Cortex of kidney (tissue), 1 donor: ENCODE measurements around the gene IFNA16.
"Not testable (repeated sequence)": the region's sequence is repeated elsewhere in the genome, so short reads cannot be mapped to it uniquely, and the experiment has no call there.

Experiments
- DNase-seq: peaks from one replicate; lab custom pipeline; 2025; lab: John Stamatoyannopoulos, UW

The IFNA16 gene

DNA sequence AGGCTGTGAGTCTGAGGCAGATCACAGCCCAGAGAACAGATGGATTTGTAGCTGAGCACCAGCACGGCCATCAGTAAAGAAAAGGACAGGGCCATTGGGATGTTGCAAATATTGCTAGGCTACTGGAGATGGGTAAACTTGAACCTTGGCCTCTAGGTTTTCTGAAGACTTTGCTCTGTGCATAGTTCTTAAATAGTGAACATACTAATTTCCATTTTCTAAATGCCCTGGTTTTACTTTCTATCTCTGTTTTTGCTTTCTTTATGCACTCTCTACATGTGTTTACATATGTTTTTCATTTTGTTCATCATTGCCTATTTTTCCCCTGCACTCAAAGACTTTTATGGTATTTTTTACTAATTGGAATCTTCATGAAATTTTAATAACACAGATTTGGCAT, at the start of gene IFNA16:
IFNA16 (minus strand) TSS at position 101 of the 400 bp plus-strand sequence; CDS start at position 95, 6 bp downstream.
- DNase-seq, result not testable (repeated sequence)

DNA sequence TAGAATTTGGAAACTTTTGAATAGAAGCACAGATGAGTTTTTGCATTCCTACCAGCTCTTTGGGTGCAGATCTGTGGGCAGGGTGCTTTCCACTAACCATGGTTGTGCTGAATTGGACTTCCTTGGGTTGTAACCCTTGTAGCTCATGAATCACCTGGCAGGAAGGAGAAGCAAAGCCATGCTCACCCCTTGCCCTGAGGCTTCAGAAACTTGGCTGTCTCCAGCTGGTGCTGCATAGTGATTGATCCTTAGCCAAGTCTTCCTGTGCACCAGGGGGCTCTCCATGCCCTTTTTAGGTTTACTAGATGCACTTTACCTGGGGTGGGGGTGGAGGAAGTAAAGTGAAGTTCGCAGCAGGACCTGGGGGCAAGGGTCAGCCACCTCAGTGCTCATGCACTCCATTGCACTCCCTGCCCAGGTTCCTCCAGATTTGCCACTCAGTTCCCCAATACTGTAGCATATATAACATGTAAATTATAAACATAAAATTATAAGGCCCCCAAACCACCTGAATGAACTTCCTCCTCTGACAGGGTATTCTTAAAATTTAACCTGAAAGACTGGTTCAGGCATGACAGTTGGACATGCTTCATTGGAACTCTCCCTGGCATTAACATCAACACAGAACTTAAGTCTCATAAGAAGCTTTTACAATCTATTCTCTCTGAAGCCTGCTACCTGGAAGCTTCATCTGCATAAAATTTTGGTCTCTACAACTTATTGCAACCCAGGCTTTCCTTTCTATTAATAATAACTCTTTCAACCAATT, 48.5 kb upstream of the IFNA16 start:
- DNase-seq, result no peak

DNA sequence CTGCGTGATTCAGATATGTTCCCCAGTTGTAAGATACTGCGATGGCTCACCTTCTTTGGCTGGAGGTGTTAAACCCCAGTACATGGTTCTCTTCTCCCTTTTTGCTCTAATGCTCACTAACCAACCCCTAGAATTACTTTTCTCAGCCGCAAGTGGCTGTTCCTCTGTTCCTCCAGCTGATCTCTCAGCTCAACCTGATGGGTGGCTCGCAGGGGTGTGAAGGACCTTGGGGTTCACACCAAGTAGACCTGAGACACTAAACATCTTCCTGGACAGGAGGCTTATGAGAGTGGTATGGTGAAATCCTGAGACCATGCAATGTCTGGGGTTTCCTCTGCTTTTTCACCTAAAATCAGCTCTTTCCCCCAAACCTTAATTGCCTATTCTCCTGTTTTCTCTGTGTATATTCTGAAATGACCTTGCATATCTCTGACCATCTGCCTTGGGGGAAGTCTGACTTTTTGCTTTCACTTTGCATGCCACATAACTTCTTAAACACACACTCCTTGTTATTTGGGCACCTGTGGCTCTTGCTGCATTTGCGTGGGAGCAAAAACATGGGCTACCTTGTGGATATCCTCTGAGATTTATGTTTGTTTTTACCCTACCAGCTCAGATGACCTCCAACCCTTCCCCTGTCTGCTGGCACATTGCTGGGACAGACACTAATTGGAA, 38.6 kb upstream of the IFNA16 start:
- DNase-seq, result no peak

DNA sequence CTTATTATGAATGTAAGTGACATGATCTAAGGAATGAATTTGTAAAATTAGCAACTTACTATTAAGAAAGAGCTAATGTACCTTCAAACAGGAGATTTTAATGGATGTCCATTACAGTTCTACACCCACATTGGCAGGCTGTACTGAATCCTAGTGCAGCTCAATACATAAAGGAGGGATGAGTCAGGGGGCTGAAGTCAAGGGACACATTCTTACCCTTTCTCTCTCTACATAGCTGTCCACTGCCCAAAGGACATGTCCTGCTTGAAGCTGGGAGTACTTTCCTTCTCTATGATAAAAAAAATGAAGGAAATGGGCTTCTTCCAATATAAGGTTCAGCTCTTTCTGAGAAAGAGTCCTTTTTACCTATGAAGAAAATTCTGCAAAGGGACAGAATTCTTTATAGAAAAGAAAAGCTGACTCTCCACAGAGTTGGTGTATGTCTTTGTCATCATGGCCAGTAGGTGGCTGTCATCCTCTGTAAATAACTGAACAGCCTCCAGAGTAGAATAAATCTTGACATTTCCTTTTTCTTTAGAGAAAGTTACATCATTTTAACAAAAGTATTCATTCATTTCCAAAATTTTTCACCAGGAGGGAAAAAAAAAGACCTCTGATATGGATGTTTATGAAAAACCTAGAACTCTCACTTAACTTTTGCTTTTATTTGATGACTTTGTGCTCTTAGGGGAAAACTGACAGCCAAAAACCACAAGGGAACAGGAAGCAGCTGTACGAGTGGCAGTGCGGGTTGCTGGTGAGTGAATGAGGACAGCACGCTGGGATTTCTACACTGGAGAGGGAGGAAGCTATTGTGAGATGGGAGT, 35.8 kb upstream of the IFNA16 start:
- DNase-seq, result no peak

DNA sequence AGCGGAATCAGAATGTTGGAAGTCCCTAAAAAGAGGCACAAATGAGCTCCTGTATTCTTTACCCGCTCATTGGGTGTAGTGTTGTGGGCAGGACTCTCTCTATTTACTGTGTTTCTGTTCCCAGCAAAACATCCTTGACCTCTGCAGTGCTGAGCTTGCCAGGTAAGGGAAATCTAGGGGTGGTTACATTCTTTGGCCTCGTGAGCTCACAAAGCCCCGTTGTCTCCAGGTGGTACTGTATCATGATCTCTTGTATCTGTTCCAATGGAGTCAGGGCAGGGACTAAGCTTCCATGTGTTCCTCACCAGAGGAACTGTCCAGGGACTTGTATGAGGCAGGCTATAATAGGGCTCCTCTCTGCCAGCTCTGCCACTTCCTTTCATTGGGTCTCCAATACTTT, 34.5 kb upstream of the IFNA16 start:
- DNase-seq, result no peak

DNA sequence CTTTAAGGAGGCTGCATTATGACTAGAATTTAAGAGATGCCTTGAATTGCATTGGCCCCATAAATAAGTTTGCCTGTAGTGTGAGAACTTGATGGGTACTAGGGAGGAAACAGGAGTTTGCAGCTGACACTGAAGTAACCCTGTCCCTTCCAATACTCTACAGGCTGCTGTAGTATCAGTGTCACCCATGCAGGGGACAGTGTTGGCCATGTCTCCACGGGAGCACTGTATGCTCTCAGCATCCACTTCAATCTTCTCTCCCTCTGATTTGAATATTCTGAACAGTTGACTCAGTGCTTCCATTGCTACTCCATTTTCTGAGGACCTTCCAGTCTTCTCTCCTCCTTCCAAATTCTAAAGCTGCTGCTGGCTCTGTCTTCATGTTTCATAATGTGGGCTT, 34.1 kb upstream of the IFNA16 start:
- DNase-seq, result no peak

DNA sequence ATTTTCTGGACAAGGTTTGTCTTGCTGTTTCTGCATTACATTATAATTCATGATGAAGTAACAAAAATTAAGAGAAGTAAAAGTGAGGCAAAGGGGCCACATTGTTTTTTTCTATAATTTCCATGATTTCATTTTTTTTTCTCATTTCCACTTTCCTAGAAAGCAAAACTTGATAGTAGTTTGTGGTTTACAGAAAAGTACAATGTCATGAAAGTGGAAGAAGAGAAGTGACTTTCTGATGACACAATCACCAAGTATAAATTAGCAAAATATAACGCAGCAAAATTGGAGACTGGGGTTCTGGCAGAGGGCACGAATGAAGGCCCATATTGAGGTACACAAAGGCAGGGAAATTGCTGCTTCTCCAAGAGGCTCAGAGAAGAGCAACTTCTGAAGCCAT, 27.7 kb upstream of the IFNA16 start:
- no peak for DNase-seq

DNA sequence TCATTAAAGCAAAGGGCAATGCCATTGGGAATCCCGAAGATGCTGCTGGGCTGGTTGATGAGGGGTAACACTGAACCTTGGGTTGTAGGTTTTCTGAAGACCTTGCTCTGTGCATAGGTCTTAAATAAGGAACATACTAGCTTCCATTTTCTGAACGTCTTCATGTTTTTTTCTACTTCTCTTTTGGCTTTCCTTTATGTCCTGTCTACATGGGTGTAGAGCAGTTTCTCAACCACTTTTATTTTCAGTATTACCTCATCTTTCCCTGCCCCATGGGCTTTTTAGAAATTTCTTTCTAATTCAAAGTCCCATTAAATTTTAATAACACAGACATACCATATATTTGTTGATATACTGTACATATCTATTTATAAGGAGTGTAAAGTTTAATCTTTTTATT, 22.8 kb upstream of the IFNA16 start, which contains the start of gene IFNA14:
IFNA14 (minus strand) TSS at position 95 of the 400 bp plus-strand sequence; CDS start at position 25, 70 bp downstream.
- no peak for DNase-seq

DNA sequence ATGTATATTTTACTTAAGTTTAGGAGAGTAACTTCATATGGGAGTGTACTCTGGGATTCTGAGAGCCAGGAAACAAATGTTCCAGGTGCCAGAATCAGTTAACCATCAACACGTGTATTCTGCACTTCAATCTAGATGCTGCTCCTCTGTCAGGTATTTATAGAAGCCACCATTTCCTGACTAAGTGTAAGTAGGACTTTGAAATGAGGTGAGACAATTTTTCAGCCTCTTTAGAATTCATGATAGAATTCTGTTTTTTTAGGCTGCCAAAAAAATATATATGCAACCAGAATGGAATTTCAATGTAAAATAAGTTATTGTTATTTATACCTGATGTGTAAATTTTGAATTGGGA, 19.2 kb upstream of the IFNA16 start:
- not testable (repeated sequence) for DNase-seq

DNA sequence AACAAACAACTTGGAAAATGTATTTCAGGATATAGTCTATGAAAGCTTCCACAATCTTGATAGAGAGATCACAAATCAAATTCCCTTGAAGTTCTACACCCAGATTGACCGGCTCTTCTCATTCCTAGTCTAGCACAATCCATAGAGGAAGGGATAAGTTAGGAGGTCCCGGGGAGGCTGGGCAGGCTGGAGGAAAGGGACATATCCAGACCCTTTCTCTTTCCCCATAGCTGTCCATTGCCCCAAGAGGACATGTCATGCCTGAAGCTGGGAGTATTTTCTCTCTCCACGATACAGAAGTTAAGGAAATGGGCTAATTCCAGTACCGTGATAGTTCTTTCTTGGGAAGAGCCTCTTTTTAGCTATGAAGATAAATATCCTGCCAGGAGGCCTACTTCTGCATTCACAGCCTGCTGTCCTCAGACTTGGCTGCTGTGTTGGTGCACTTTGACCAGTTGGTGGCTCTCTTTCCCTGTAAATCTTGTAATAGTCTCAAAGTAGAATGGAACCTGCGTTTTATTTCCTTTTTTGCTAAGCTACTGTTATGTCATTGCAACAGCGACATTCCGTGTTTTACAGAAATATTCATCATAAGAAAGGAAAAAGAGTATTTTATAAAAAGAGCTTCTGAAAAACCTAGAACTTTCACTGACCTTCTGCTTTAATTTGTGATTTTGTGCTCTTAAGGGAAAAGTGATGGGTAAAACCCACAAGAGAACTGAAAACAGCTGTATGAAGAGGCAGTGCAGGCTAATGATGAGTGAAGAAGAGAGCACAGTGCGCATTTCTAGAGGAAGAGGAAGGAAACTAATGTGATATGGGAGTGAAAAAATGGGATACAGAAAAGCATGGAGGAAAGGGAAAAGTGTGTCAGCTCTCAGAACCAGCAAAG, 18.6 kb upstream of the IFNA16 start:
- DNase-seq, result not testable (repeated sequence)

DNA sequence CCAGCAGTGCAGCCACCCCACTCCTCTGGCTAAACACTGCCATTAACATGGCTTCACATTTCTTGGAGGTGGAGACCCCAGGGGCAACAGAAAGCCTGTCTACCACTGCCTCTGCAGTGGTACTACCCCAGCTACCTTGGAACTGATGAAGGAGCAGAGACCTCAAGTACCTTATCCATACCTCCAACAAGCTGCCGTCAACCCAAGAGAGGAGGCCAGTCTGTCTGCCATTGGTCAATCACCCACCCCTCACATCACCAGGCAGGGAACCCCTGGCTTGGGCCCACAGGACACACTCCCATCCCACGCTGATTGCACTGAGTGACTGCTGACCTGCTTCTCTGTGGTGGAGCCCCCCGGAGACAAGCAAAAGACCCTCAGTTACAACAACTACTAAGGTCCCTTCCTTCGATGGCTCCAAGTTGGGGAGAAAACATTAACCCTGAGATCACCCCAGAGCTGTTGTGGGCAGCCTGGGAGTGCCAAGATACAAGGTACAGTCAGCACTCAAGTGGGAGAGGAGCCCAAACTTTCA, 17.1 kb upstream of the IFNA16 start:
- no peak for DNase-seq

DNA sequence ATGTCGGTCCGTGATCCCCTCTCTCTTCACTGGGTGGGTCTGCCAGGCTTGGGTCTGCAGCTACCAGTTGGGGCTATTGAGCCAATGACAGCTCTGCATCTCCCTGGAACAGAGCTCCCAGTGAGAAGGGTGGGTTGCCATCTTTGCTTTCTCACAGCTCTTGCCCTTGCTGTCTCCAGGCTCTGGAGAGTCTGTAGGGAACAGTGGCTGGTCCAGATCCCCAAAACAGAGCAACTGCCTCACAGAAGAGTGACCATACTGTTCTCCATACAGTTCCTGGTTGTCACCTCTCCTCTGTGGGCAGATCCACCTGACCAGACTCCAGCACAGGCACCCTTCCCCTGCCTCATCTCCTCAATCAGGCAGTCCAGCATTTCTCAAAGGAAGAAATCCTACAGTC, 16.1 kb upstream of the IFNA16 start:
- no peak for DNase-seq

DNA sequence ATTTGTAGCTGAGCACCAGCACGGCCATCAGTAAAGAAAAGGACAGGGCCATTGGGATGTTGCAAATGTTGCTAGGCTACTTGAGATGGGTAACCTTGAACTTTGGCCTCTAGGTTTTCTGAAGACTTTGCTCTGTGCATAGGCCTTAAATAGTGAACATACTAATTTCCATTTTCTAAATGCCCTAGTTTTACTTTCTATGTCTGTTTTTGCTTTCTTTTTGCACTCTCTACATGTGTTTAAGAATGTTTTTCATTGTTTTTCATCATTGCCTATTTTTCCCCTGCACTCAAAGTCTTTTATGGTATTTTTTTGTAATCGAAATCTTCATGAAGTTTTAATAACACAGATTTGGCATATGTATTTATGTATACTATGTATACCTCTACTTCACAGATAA, 11.0 kb upstream of the IFNA16 start, which contains the start of gene IFNA17:
IFNA17 (minus strand) TSS at position 101 of the 400 bp plus-strand sequence; CDS start at position 52, 49 bp downstream.
- DNase-seq, result no peak

DNA sequence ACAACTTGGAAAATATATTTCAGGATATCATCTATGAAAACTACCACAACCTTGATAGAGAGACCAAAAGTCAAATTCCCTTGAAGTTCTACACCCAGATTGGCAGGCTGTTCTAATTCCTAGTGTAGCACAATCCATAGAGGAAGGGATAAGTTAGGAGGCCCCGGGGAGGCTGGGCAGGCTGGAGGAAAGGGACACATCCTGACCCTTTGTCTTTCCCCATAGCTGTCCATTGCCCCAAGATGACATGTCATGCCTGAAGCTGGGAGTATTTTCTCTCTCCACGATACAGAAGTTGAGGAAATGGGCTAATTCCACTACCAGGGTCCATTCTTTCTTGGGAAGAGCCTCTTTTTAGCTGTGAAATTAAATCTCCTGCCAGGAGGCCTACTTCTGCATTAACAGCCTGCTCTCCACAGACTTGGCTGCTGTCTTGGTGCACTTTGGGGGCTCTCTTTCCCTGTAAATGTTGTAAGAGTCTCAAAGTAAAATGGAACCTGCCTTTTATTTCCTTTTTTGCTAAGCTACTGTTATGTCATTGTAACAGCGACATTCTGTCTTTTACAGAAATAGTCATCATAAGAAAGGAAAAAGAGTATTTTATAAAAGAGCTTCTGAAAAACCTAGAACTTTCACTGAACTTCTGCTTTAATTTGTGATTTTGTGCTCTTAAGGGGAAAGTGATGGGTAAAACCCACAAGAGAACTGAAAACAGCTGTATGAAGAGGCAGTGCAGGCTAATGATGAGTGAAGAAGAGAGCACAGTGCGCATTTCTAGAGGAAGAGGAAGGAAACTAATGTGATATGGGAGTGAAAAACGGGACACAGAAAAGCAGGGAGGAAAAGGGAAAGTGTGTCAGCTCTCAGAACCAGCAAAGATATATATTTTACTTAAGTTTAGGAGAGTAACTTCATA, 3.4 kb downstream of the IFNA16 start:
- not testable (repeated sequence) for DNase-seq

DNA sequence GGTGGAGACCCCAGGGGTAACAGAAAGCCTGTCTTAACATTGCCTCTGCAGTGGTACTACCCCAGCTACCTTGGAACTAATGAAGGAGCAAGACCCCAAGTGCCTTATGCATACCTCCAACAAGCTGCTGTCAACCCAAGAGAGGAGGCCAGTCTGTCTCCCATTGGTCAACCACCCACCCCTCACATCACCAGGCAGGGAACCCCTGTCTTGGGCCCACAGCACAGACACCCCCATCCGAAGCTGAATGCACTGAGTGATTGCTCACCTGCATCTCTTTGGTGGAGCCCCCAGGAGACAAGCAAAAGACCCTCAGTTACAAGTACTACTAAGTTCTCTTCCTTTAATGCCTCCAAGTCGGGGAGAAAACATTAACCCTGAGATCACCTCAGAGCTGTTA, 5.0 kb downstream of the IFNA16 start:
- not testable (repeated sequence) for DNase-seq

DNA sequence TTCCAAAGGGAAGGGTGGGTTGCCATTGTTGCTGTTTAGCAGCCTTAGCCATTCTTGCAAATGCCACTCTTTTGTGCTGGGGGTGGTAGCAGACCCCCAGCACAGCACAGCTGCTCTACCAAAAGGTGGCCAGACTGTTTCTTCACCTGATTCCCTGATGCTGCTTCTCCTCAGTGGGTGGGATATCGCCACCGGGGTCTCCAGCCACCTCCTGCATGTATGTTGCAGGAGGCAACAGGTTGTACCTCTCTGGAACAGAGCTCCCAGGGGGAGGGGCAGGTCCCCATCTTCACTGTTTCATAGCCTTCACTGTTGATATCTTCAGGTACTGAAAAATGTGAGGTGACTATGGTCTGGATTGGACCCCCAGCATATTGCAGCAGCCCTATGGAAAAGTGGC, 6.3 kb downstream of the IFNA16 start:
- DNase-seq, result not testable (repeated sequence)

DNA sequence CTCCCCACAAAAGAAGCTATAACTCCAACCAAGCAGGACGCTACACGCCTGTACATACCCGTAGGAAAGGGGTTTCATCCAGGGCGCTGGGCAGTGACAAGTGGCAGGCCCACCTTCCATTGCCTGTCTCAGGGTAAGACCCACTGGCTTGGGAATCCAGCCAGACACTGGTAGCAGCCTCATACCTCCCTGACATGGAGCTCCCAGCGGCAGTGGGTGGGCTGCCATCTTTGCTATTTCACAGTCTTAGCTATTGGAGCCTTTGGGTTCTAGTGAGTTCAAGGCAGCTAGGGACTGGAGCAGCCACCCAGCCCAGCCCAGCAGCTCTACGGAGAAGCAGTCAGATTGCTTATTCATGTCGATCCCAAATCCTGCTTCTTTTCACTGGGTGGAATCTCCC, 6.8 kb downstream of the IFNA16 start:
- DNase-seq, result no peak

DNA sequence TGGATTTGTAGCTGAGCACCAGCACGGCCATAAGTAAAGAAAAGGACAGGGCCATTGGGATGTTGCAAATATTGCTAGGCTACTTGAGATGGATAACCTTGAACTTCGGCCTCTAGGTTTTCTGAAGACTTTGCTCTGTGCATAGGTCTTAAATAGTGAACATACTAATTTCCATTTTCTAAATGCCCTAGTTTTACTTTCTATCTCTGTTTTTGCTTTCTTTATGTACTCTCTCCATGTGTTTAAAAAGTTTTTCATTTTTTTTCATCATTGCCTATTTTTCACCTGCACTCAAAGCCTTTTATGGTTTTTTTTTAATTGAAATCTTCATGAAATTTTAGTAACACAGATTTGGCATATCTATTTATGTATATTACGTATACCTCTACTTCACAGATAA, 10.1 kb downstream of the IFNA16 start, which contains the start of gene IFNA10:
IFNA10 (minus strand) TSS at position 101 of the 400 bp plus-strand sequence; CDS start at position 55, 46 bp downstream.
- not testable (repeated sequence) for DNase-seq

DNA sequence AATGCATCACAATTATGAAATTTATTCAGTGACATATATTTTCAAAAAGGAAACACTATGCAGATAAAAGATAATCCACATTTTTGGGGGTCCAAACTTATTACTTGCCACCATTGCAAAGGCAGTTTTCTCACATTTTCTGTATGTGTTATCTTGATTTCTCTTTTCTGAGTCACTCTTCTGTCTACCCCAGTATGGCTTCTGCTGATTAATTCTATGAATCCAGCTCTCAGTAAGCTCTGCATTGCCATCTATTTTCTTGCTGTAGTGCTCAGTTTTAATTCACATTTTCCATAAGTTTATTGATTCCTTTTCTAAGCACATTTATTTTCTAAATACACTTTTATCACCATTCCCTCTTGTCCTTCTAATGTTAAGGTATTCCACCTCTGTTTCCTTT, 11.9 kb downstream of the IFNA16 start:
- DNase-seq, result no peak

DNA sequence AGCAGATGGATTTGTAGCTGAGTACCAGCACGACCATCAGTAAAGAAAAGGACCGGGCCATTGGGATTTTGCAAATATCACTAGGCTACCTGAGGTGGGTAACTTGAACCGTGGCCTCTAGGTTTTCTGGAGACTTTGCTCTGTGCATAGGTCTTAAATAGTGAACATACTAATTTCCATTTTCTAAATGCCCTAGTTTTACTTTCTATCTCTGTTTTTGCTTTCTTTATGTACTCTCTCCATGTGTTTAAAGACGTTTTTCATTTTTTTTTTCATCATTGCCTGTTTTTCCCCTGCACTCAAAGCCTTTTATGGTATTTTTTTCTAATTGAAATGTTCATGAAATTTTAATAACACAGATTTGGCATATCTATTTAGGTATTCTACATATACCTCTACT, 15.0 kb downstream of the IFNA16 start, which contains the start of gene IFNA7:
IFNA7 (minus strand) TSS at position 101 of the 400 bp plus-strand sequence; CDS start at position 61, 40 bp downstream.
- not testable (repeated sequence) for DNase-seq
